ENCODE measurements around the gene MCF2L. TPM values are rescaled to one million over a fixed set of nuclear protein-coding genes. Genes with fewer than 3 reads are reported as not detected.

Gene MCF2L
- total RNA-seq, 2 donors from 2014 or later: 48.0 to 49.9 TPM

- peaks cover 6% of the 10 kb centered on the region for H3K36me3 ChIP-seq (ENCODE audit: control insufficient read depth, insufficient read depth, low read length)
- Mint-ChIP-seq H3K27me3 (ENCODE audit: insufficient read depth) (no peaks in the 10 kb centered on the region), H3K9me3 (no peaks in the 10 kb centered on the region), H3K4me3 (no peak overlapping the region), H3K27ac (no peak overlapping the region), H3K36me3 (ENCODE audit: low read depth) (peaks cover 12% of the 10 kb centered on the region), H3K4me1 (peaks cover 16% of the 10 kb centered on the region)
- no peaks in the 10 kb centered on the region for H3K27me3 ChIP-seq (ENCODE audit: control insufficient read depth, insufficient read depth, low read length, poor library complexity, severe bottlenecking)
- peaks cover 14% of the 10 kb centered on the region for H3K4me1 ChIP-seq (ENCODE audit: control insufficient read depth, insufficient read depth, low read length)
- H3K27ac ChIP-seq (ENCODE audit: low read depth, low read length): no peak overlapping the region
- no peak overlapping the region for H3K9ac ChIP-seq (ENCODE audit: extremely low read depth, low read length, poor library complexity, severe bottlenecking)
- WGBS, 2 experiments (ENCODE audit: insufficient coverage in 1 of 2, insufficient read length in 1 of 2): 93 to 95% methylated on average over 24 to 33 of the region's 33 CpGs
- no peak overlapping the region for H3K4me3 ChIP-seq (ENCODE audit: low read length)
- no peak for TF ChIP-seq CTCF (conservative IDR thresholded peaks at IDR 0.05)
- no peaks in the 10 kb centered on the region for H3K9me3 ChIP-seq (ENCODE audit: control insufficient read depth, low read length)
- no peak for DNase-seq
Measured at GRCh38 chr13:113018676-113019465, 49.9 kb downstream of the MCF2L start.

- no peak for DNase-seq
- H3K4me1 Mint-ChIP-seq: peaks cover 23% of the 10 kb centered on the region
- Histone ChIP-seq H3K27me3 (ENCODE audit: control insufficient read depth, insufficient read depth, low read length, poor library complexity, severe bottlenecking) (no peaks in the 10 kb centered on the region), H3K36me3 (ENCODE audit: control insufficient read depth, insufficient read depth, low read length) (peaks cover 6% of the 10 kb centered on the region), H3K4me3 (ENCODE audit: low read length) (no peak overlapping the region), H3K27ac (ENCODE audit: low read depth, low read length) (no peak overlapping the region), H3K9me3 (ENCODE audit: control insufficient read depth, low read length) (no peaks in the 10 kb centered on the region), H3K9ac (ENCODE audit: extremely low read depth, low read length, poor library complexity, severe bottlenecking) (no peak overlapping the region), H3K4me1 (ENCODE audit: control insufficient read depth, insufficient read depth, low read length) (peaks cover 14% of the 10 kb centered on the region)
- no peak for TF ChIP-seq CTCF (conservative IDR thresholded peaks at IDR 0.05)
- no peaks in the 10 kb centered on the region for H3K27me3 Mint-ChIP-seq (ENCODE audit: insufficient read depth)
- no peak overlapping the region for H3K4me3 Mint-ChIP-seq
- H3K27ac Mint-ChIP-seq: no peak overlapping the region
- H3K36me3 Mint-ChIP-seq (ENCODE audit: low read depth): peaks cover 12% of the 10 kb centered on the region
- 92 to 94% methylated on average over 9 to 17 of the region's 17 CpGs for WGBS, 2 experiments (ENCODE audit: insufficient coverage in 1 of 2, insufficient read length in 1 of 2)
- no peaks in the 10 kb centered on the region for H3K9me3 Mint-ChIP-seq
Measured at GRCh38 chr13:113020323-113021080, 51.5 kb downstream of the MCF2L start.

- 93 to 96% methylated on average over 12 to 14 of the region's 14 CpGs for WGBS, 2 experiments (ENCODE audit: insufficient coverage in 1 of 2, insufficient read length in 1 of 2)
- no peaks in the 10 kb centered on the region for H3K27me3 ChIP-seq (ENCODE audit: control insufficient read depth, insufficient read depth, low read length, poor library complexity, severe bottlenecking)
- H3K36me3 ChIP-seq (ENCODE audit: control insufficient read depth, insufficient read depth, low read length): peaks cover 6% of the 10 kb centered on the region
- Mint-ChIP-seq H3K36me3 (ENCODE audit: low read depth) (peaks cover 10% of the 10 kb centered on the region), H3K9me3 (no peaks in the 10 kb centered on the region), H3K27ac (no peak overlapping the region), H3K4me3 (no peak overlapping the region), H3K27me3 (ENCODE audit: insufficient read depth) (no peaks in the 10 kb centered on the region), H3K4me1 (peaks cover 23% of the 10 kb centered on the region)
- no peak overlapping the region for H3K27ac ChIP-seq (ENCODE audit: low read depth, low read length)
- no peak for DNase-seq
- no peak for TF ChIP-seq CTCF (conservative IDR thresholded peaks at IDR 0.05)
- no peaks in the 10 kb centered on the region for H3K9me3 ChIP-seq (ENCODE audit: control insufficient read depth, low read length)
- H3K9ac ChIP-seq (ENCODE audit: extremely low read depth, low read length, poor library complexity, severe bottlenecking): no peak overlapping the region
- no peak overlapping the region for H3K4me3 ChIP-seq (ENCODE audit: low read length)
- H3K4me1 ChIP-seq (ENCODE audit: control insufficient read depth, insufficient read depth, low read length): peaks cover 14% of the 10 kb centered on the region
Measured at GRCh38 chr13:113021391-113021790, 52.4 kb downstream of the MCF2L start.
